RWPE2 (cell line): ENCODE results near the gene CEP128.

Source experiments
- ATAC-seq: fragments of 200-7000 bp; cut with Tn5 transposase; 3 replicates; pipeline ENCODE4 v1.9.1; 2021; ENCODE audit warnings: low read depth
- DNase-seq: peaks from one replicate; pipeline ENCODE4 v3.0.0-alpha.2; 2020; ENCODE audit warnings: low spot score
- H3K27ac ChIP-seq: fragments of 450-650 bp; 2 replicates; pipeline ENCODE4 v1.5.1; 2017; ENCODE audit warnings: mild to moderate bottlenecking; ENCODE audit not compliant: poor library complexity, severe bottlenecking
- H3K27me3 ChIP-seq: fragments of 250-450 bp; sonication (Bioruptor Pico); 2 replicates; pipeline ENCODE4 v1.5.1; 2021; ENCODE audit warnings: mild to moderate bottlenecking, moderate library complexity; ENCODE audit not compliant: insufficient read depth, poor library complexity, severe bottlenecking
- H3K36me3 ChIP-seq: fragments of 250-450 bp; sonication (Bioruptor Pico); 2 replicates; pipeline ENCODE4 v1.5.1; 2020; ENCODE audit warnings: low read depth, mild to moderate bottlenecking, moderate library complexity
- H3K4me1 ChIP-seq: fragments of 250-450 bp; sonication (Bioruptor Pico); 2 replicates; pipeline ENCODE4 v1.5.1; 2021; ENCODE audit warnings: mild to moderate bottlenecking, moderate library complexity; ENCODE audit not compliant: insufficient read depth, poor library complexity, severe bottlenecking
- H3K4me3 ChIP-seq: fragments of 250-450 bp; sonication (Bioruptor Pico); 2 replicates; pipeline ENCODE4 v1.5.1; 2021; ENCODE audit warnings: mild to moderate bottlenecking, moderate library complexity; ENCODE audit not compliant: severe bottlenecking
- H3K9me3 ChIP-seq: fragments of 250-450 bp; sonication (Bioruptor Pico); 2 replicates; pipeline ENCODE4 v1.5.1; 2021; ENCODE audit warnings: mild to moderate bottlenecking, moderate library complexity; ENCODE audit not compliant: severe bottlenecking
- TF ChIP-seq, protein P1 (sequence below): fragments of 450-650 bp; IDR thresholded peaks from one replicate; pipeline ENCODE4 v1.5.1; 2017; ENCODE audit warnings: mild to moderate bottlenecking, moderate library complexity; ENCODE audit not compliant: poor library complexity, severe bottlenecking

The CEP128 gene

GRCh38 chr14:80867091-80867490 is 74.4 kb downstream of the CEP128 start:
- H3K4me3 ChIP-seq = no peak overlapping the region
- no peaks in the 10 kb centered on the region for H3K9me3 ChIP-seq
- H3K27me3 ChIP-seq = no peaks in the 10 kb centered on the region
- no peak overlapping the region for H3K27ac ChIP-seq
- TF ChIP-seq, protein P1, sequence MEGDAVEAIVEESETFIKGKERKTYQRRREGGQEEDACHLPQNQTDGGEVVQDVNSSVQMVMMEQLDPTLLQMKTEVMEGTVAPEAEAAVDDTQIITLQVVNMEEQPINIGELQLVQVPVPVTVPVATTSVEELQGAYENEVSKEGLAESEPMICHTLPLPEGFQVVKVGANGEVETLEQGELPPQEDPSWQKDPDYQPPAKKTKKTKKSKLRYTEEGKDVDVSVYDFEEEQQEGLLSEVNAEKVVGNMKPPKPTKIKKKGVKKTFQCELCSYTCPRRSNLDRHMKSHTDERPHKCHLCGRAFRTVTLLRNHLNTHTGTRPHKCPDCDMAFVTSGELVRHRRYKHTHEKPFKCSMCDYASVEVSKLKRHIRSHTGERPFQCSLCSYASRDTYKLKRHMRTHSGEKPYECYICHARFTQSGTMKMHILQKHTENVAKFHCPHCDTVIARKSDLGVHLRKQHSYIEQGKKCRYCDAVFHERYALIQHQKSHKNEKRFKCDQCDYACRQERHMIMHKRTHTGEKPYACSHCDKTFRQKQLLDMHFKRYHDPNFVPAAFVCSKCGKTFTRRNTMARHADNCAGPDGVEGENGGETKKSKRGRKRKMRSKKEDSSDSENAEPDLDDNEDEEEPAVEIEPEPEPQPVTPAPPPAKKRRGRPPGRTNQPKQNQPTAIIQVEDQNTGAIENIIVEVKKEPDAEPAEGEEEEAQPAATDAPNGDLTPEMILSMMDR = no peak
- peak; percentile 82 for ATAC-seq
- peaks cover 10% of the 10 kb centered on the region for H3K36me3 ChIP-seq
- H3K4me1 ChIP-seq = peaks cover 5% of the 10 kb centered on the region
- no peak for DNase-seq

DNA sequence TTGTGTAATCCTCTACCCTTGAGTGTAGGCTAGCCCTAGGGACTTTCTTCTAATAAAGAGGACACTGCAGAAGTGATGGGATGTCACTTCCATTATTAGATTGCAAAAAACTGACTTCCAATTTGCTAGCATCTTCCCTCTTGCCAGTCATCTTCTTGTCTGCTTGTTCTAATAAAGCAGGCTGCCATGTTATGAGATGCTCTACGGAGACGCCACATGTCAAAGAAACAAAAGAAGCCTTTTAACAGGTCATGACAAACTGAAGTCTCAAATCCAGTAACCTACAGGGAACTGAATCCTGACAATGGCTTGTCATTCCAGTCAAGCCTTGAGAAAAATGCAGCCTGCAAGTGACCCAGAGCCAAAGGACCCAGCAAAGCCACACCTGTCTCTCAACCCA is 76.0 kb downstream of the CEP128 start:
- Histone ChIP-seq H3K4me1 (peaks cover 5% of the 10 kb centered on the region), H3K9me3 (no peaks in the 10 kb centered on the region), H3K36me3 (peaks cover 18% of the 10 kb centered on the region), H3K4me3 (no peak overlapping the region), H3K27ac (no peak overlapping the region), H3K27me3 (no peaks in the 10 kb centered on the region)
- DNase-seq (no peak), ATAC-seq (no peak)
- TF ChIP-seq, protein P1 = no peak

DNA sequence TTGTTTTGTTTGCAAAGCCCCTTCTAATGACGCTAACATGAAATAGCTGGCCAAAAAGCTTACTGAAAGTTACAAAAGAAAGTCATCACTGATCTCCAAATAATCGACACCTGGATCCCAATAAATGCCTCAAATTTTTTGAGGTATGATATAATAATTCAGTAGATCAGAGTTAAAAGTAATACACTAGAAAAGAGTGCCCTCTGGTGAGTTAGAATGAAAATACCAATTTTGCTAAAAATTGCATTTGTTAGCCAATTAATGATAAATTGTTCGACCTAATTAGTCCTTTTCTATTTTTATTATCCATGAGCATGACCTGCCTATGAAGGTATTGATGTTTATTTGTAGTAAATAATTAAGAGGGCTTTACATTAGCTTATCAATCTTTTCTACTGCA is 78.6 kb downstream of the CEP128 start:
- no peaks in the 10 kb centered on the region for H3K27me3 ChIP-seq
- H3K4me3 ChIP-seq = no peak overlapping the region
- DNase-seq (no peak), ATAC-seq (no peak)
- TF ChIP-seq, protein P1 = peak; percentile 68
- H3K27ac ChIP-seq = no peak overlapping the region
- H3K4me1 ChIP-seq = peaks cover 5% of the 10 kb centered on the region
- peaks cover 20% of the 10 kb centered on the region for H3K36me3 ChIP-seq
- no peaks in the 10 kb centered on the region for H3K9me3 ChIP-seq

- Histone ChIP-seq H3K4me3 (no peak overlapping the region), H3K9me3 (no peaks in the 10 kb centered on the region), H3K27ac (no peak overlapping the region), H3K36me3 (peaks cover 19% of the 10 kb centered on the region), H3K4me1 (peaks cover 5% of the 10 kb centered on the region), H3K27me3 (no peaks in the 10 kb centered on the region)
- TF ChIP-seq, protein P1 = no peak
- ATAC-seq (no peak), DNase-seq (no peak)
Measured at GRCh38 chr14:80862541-80862940, 79.0 kb downstream of the CEP128 start.

DNA sequence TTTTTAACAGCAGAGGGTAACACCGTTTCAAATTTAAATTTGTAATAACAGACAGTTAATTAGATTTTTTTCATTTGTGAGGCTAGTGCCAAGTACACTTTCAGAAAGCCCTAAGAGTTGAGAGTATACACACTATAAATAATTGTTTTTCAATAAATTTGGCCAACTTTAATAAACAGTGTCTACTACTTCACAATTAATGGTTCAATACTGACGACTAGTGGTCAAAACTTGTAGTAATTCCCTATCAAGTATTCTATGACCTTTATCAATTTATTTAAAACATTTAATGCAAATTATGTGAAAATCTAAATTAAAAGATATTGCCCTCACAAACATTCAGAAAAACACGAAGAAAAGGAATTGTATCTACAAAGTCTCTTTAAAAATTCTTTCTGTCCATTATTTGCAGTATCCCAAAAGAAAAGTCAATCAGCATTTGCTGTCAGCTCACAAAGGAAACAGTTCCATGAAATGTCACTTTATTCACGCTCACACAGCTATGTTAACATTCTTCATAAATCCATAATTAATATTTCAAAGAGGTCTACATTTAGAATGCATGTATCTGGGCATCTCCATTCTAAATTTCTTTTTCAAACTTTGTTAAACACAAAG is 91.2 kb downstream of the CEP128 start:
- no peak overlapping the region for H3K4me3 ChIP-seq
- H3K9me3 ChIP-seq = no peaks in the 10 kb centered on the region
- DNase-seq (no peak), ATAC-seq (peak; percentile 58; the same call in 1 of the 3 replicates)
- no peaks in the 10 kb centered on the region for H3K4me1 ChIP-seq
- H3K36me3 ChIP-seq = no peaks in the 10 kb centered on the region
- no peaks in the 10 kb centered on the region for H3K27me3 ChIP-seq
- no peak overlapping the region for H3K27ac ChIP-seq
- TF ChIP-seq, protein P1 = peak; percentile 86
